SW480 (cell line): Measurements from ENCODE around the gene CHD9.
"Not testable (repeated sequence)": the region's sequence is repeated elsewhere in the genome, so short reads cannot be mapped to it uniquely, and the experiment has no call there.

ENCODE experiments used
- DNase-seq: peaks from one replicate; pipeline ENCODE4 v3.0.0-alpha.2; 2016; ENCODE audit warnings: low spot score

The CHD9 gene

DNA sequence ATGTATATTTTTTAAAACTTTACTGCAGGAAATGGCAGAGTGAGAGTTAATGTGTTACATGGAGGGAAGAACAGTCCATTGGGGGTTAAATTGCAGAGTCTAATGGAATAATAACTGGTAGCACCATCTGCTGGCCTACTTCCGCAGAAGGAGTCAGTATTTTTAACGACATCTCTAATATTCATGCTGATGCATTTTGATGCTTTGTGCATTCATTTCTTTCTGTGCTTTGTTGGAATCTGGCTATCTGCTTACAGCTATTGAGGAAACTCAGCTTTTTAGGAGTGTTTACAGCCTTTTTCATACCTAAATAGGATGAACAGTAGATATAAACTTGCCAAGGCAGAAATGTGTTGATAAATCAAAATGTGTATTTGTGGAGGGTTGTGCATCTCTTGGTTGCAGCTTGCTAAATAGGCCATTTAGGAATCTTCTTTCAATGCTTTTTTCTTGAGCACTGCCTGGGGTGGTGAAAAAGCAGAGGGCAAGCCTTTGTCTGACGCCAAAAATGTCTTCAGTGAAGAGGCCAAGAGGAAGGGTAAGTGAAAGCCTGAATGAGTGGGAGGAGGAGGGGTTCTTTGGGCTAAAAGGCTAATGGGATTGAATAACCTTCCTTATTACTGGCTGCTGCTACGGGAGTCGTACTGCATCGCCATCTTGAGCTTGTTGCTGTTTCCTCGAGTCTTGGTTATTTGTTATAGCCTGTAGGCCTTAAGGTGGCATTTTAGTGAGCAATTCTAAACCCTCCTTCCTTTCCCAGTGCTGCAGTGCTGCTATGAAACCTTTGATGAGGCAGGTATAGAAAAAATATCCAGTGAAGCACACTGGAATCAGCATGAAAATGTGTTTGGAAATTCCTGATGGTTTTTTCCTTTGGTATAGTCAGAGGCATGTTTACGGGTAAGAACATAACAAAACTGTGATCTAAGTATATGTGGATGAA is 153.3 kb downstream of the CHD9 start:
- peak; percentile 60 for DNase-seq

GRCh38 chr16:53209429-53209828 is 154.6 kb downstream of the CHD9 start:
- no peak for DNase-seq

- no peak for DNase-seq
These were observed 155.1 kb downstream of the CHD9 start for GRCh38 chr16:53209877-53210276.

GRCh38 chr16:53211253-53211652 is 156.5 kb downstream of the CHD9 start:
- DNase-seq: no peak

DNA sequence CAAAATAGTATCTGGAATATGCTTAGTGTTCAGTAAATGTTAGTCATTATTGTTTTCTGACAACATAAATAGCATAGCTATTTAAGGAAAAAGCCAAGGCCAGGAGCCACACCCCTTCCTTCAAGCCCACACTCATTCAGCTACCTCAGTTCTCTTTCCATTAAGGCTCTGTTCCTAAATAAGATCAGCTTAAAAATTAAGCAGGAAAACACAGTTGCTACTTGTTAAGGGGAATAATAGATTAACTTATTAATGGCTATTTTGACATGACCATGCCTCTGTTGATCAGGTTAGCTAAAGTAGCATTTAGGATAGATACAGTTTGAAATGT is 158.1 kb downstream of the CHD9 start:
- DNase-seq: no peak

GRCh38 chr16:53213542-53213941 is 158.8 kb downstream of the CHD9 start:
- no peak for DNase-seq

- DNase-seq: no peak
These were observed 162.0 kb downstream of the CHD9 start for GRCh38 chr16:53216798-53217197.

DNA sequence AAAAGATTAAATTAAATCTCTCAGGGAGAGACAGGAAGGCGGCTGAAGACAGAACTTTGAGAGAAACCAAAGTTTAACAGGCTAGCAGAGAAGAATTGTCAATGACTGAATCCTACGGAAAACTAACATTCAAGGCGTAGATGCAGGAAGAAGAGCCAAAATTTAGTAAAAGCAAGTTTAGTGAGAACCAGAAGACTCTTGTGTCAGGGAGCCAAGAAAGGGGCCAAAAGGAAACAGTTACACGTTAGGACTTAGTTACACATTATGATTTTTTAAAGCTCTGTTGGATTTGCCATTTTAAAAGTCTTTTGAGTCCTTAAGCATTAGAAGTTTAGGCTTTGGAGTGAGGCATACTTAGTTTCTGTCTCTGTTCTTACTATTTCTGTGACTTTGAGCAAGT is 164.6 kb downstream of the CHD9 start:
- no peak for DNase-seq

DNA sequence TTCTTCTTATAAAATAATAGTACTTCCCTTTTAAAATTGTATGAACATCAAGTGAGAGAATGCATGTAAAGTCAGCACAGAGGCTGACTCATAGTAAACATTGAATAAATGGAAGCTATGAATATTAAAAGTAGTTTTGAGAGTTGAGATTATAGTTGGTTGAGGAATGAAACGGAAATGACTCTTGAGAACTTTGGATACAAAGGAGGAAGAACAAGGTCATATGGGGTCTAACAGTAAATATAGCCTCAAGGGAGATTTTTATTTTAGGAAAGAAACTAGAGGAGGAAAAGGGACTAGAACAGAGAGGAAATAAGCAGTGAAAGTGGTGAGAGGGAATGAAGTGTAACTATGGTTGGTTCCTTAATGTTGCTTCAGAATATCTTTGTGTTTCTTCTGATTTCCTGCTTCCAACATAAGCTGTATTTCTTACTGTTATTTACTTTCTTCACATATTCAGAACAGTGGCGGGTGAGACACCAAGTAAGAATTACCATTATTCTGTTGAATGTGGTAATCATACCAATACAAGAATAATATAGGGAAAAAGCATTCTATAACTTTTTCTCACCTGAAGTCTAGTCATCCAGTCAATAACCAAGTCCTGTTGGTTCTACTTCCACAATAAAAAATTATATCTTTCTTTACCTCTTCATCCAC is 165.1 kb downstream of the CHD9 start:
- no peak for DNase-seq

DNA sequence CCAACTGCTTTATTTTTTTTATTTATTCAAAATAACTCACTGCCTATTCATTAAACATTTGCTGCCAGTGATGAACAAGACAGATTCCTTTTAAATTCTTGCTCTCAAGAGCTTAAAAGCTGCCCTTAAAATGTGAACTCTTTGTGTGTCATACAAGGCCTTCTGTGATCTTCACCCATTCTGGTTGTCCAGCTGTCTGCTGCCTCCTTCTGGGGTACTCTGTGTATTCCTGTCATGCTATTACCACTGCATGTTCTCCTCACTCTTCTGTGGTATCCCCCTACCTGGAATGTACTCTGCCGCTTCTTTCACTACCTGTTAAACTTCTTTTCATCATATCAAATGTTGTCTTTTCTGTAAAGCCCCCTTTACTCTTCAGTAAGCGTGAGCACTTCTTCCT is 165.8 kb downstream of the CHD9 start:
- DNase-seq: no peak

- no peak for DNase-seq
These were observed 170.3 kb downstream of the CHD9 start for GRCh38 chr16:53224951-53225533.

DNA sequence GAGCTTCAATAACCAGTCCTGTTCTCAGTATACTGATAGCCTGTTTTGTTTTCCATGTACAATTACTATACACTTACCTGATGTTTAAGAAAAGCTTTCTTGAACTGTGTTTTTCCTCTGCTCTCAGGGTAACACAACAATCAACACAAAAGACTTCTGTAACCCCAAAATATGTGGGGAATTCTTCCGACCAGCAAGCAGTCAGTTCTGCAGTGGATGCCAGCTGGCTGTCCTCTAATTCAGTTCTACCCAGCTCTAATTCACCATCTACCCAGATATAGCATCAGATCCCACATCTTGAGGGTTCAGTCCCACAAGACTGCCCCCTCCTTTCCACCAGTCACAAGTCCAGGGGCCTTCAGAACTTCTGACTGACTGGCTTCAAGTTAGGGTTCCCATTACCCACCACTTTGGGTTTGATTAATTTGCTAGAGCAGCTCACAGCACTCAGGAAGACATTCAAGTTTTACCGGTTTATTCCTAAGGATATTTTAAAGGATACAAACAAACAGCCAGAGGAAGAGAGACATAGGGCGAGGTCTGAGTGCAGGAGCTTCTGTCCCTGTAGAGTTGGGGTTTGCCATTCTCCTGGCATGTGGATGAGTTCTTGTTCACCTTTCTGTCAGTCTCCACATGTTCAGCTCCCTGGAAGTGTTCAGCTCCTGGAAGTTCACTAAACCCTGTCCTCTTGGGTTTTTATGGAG is 178.2 kb downstream of the CHD9 start:
- no peak for DNase-seq

DNA sequence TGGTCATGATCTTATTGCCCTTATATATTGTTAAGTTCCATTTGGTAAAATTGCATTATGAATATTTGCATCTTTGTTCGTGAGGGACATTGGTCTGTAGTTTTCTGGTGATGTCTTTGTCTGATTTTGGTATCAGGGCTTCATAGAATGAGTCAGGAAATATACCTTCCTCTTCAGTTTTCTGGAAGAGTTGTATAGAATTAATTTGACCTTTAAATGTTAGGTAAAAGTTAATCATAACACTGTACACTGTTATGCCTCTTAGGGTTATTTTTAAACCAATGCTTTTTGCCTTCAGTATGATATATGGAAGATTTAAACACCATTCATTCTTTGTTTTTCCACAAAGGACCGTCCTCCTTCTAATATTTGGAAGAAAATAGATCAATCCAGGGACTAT is 180.0 kb downstream of the CHD9 start:
- no peak for DNase-seq

- no peak for DNase-seq
These were observed 181.1 kb downstream of the CHD9 start for GRCh38 chr16:53235851-53236250.

DNA sequence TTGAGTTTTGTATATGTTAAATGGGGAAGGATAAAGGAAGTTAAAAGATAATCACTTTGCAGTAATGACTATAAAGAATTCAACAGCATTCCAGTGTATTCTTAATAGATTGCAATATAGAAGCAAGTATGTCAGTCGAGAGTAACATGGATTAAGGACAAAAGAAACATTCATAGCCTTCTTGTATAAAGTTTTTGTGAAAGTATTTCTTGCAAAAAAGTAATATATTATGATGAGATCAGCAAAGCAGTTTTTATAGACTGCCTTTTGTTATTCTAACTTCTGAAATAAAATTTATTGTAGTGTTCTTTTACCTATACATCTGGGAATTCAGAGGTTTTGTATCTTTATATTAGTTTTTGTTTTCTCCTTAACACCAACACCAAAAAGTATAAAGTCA is 194.5 kb downstream of the CHD9 start:
- DNase-seq: no peak

DNA sequence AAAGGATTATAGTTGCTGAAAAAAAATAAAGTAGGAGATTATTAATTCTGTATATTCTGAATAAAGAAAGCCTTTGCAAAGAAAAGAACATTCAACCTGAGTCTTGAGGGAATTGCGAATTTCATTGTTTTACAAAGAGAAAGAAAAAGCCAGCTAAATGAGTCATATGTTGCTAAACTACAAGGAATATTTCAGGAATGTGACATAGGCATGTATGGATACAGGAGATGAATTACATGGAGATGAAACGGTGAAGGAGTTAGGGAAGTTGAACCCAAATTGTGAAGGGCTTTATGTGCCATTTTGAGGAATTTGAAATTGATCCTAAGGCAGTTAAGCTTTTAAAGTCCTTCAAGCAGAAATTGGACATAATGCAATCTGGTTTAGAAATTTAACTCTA is 202.2 kb downstream of the CHD9 start:
- no peak for DNase-seq

GRCh38 chr16:53258809-53259208 is 204.0 kb downstream of the CHD9 start:
- DNase-seq: no peak

GRCh38 chr16:53261276-53261675 is 206.5 kb downstream of the CHD9 start:
- no peak for DNase-seq

GRCh38 chr16:53262645-53263044 is 207.9 kb downstream of the CHD9 start:
- DNase-seq: no peak

- no peak for DNase-seq
These were observed 211.4 kb downstream of the CHD9 start for GRCh38 chr16:53266156-53266555.

DNA sequence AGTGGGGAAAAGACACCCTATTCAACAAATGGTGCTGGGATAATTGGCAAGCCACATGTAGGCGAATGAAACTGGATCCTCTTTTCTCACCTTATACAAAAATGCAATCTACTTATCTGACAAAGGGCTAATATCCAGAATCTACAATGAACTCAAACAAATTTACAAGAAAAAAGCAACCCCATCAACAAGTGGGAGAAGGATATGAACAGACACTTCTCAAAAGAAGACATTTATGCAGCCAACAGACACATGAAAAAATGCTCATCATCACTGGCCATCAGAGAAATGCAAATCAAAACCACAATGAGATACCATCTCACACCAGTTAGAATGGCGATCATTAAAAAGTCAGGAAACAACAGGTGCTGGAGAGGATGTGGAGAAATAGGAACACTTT is 223.7 kb downstream of the CHD9 start:
- not testable (repeated sequence) for DNase-seq

GRCh38 chr16:53281280-53281679 is 226.5 kb downstream of the CHD9 start:
- DNase-seq: no peak

GRCh38 chr16:53281859-53282258 is 227.1 kb downstream of the CHD9 start:
- no peak for DNase-seq
